IPS DF 19.7 (cell line): ENCODE data around the gene MEIOSIN.
A peak's percentile ranks its signal among the peaks of the same experiment; 100 is the strongest.
"Not testable (repeated sequence)": the region's sequence is repeated elsewhere in the genome, so short reads cannot be mapped to it uniquely, and the experiment has no call there.

Source experiments
- DNase-seq: peaks from one replicate; pipeline ENCODE4 v3.0.0-alpha.2; 2013; ENCODE audit warnings: low read depth, low spot score

The MEIOSIN gene

DNA sequence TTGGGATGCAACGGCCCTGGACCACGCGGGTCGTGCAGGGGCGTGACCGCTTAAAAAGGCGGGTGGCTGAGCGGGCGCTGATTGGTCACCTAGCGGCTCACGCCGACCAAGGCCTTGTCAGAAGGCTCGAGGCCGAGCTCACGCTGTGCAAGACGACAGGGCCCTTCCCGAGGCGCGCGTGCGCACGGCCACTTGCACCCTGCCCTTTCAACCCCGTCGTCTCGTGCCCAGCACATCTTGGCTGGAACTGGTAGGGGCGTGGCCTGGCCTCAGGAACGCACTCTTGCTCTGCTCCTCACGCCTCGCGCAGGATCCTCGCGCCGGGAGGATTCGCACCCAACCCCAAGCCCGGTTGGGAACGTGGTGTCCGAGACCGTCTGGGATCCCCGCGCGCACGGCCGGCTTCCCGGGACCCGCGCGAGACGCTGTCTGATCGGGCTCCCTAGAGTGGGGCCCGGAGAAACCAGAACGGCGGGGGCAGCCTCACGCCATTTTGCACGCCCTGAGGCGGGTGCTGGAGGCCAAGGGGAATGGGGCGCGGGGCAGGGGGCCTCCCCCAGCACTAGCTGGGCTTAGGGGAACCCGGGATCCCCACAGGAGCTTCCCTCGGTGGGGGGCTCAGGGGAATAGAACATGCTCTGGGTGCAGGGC lies at the start of gene MEIOSIN:
TSS of gene MEIOSIN (plus strand) at position 280 of the 651 bp plus-strand sequence. CDS start 1,938 bp downstream, outside the sequence.
- no peak for DNase-seq

GRCh38 chr19:45685045-45685444 lies 48.2 kb upstream of the MEIOSIN start:
- DNase-seq: not testable (repeated sequence)

- no peak for DNase-seq
Measured at GRCh38 chr19:45687599-45687998, 45.6 kb upstream of the MEIOSIN start.

GRCh38 chr19:45691516-45692186 lies 41.6 kb upstream of the MEIOSIN start, which contains the start of gene SNRPD2:
Gene SNRPD2 (minus strand): TSS chr19:45691953. CDS start chr19:45691888, 65 bp downstream.
- DNase-seq: peak; percentile 81

GRCh38 chr19:45692187-45693105 lies 40.8 kb upstream of the MEIOSIN start, which contains the start of gene QPCTL:
Gene QPCTL (plus strand): TSS chr19:45692666. CDS start chr19:45692704, 38 bp downstream.
- DNase-seq: peak; percentile 99

DNA sequence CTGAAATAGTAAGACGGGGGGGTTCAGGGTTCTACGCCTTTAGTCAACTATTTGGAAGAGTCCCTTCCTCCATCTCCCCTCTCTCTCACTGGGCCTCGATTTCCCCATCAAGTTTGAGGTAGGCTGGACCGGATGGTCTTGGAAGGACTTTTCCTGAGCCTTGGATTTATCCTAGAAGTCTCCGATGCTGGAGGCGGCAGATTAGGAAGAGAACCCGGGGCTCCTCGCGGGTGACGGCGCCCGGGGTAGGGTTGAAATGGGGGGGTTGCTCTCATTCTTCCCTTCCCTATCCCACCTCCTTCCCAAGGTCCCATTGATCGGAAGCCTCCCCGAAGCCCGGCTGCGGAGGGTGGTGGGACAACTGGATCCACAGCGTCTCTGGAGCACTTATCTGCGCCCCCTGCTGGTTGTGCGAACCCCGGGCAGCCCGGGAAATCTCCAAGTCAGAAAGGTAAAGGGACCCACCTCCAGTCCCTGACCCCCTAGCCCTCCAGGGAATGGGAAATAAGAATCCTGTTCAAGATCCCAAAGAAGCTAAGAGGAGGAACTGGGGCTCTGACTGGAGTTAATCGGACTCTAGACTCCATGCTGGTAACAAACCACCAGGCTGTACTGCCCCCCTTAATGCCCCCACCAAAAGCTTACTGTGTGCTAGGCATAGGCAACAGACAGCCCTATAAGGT lies 40.0 kb upstream of the MEIOSIN start:
- no peak for DNase-seq

GRCh38 chr19:45701676-45702075 lies 31.6 kb upstream of the MEIOSIN start:
- DNase-seq: no peak

- no peak for DNase-seq
Measured at GRCh38 chr19:45705115-45705514, 28.1 kb upstream of the MEIOSIN start.

- no peak for DNase-seq
Measured at GRCh38 chr19:45705710-45706415, 27.4 kb upstream of the MEIOSIN start.

- DNase-seq: no peak
Measured at GRCh38 chr19:45710356-45711130, 22.7 kb upstream of the MEIOSIN start.

GRCh38 chr19:45711851-45712698 lies 21.2 kb upstream of the MEIOSIN start:
- no peak for DNase-seq

- DNase-seq: no peak
Measured at GRCh38 chr19:45712699-45713067, 20.6 kb upstream of the MEIOSIN start.

GRCh38 chr19:45713141-45713540 lies 20.1 kb upstream of the MEIOSIN start:
- DNase-seq: no peak

- DNase-seq: no peak
Measured at GRCh38 chr19:45715139-45715538, 18.1 kb upstream of the MEIOSIN start.

- no peak for DNase-seq
Measured at GRCh38 chr19:45716359-45717130, 16.7 kb upstream of the MEIOSIN start.

DNA sequence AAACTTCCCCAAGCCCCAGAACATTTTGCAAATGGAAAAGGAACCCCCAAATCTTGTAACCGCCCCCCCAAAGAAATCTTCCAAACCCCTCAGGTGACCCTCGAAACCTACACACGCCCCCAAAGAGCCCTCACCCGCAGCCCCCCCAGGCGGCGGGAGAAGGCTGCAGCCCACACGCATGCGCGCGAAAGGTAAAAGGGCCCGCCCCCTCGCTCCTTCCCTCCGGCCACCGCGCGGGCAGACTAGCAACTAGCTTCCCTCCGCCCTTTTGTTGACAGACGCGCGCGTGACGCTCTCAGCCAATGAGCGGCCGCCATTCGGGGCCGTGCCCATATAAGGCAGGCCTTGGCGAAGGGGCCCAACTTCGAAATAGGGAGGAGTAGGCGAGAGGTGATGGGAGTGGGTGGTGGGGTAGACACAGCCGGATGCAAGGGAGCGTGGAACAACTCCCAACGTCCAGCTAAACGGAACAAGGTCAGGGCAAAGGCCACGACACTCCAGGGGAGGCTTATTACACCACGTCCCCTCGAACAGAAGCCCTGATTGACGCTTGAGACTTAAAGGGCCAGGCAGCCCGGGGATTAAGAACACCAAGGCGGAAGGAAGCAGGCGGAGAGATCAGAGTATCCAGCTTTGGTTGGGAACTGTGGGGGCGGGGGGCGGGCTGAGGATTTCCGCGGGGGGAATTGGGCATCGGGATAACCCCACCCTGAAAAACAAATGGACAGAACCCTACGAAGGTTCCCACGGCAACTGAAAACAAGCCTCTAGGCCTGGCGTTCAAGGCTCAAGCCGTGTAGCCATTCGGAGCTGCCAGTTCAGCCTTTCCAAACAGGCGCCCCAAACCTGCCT lies 15.9 kb upstream of the MEIOSIN start:
- DNase-seq: peak; percentile 100

DNA sequence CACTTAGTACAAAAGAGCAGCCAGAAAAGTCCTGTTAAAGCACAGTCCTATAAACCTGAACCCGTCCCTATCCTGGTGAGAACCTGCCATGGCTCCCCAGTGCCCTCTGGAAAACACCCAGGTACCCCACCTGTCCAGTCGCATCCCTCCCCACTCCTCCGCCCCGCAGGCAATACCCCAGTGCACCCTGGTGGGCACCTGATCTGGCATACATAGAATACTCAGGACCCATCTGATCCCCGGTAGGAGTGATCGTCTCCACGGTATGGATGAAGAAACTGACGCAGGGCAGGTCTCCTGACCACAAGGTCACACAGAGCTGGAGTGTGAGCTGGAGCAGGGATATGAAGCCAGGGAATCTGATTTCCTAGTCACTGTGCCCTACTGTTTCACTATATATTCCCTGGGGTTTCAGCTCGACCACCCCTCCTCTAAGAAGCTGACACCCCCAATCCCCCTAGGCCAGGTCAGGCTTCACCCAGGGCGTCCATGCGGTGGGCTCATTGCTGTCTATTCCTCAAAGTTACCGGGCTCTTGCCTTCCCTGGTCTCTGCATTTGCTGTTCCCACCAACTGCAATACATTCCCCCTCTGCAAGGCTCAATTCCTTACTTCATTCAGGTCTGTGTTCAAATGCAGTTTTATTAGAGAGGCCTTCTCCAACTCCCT lies 15.1 kb upstream of the MEIOSIN start:
- DNase-seq: no peak
